ENCODE data around the gene CDH23. TPM values are rescaled to one million over a fixed set of nuclear protein-coding genes. Genes with fewer than 3 reads are reported as not detected.

The CDH23 gene
- polyA plus RNA-seq, 2 of the 4 experiments (the other 2 are of a cell fraction): 1.1 to 2.3 TPM

DNA sequence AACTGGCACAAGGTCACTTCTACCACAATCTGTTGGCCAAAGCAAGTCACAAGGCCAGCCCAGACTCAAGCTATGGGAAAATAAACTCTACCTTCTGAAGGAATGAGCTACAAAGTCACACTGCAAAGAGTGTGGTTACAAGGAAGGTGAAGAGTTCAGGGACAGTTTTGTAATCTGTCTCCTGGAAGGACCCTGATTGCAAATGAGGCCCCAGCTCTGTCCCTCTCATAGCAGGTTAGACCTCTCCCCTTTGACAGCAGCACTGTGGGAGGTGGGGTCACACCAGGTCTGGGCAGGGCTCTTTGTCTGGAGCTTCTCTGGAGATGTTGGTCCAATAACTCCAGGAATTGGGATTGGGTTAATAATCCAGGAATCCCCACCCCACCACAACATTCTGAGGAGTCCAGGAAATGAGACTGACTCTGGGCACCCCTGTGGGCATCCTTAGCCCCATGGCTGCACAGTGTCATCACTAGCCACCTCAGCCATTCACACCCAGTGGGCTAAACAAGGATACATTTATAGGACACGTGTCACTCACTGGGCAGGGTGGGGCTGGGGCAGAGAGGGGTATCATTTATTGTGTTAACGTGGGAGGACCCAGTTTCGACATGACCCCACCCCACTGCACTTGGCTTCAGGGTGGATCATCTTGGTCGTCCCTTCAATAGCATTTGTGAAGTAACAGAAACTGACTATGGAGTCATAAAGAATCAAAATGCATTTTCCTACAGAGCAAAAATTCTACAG lies 346.5 kb downstream of the CDH23 start:
- ATAC-seq (no peak), FAIRE-seq (no peak), DNase-seq (ENCODE audit: low read depth in 1 of 2, low spot score in 1 of 2) (no peak)
- Histone ChIP-seq H3K27ac (no peak overlapping the region), H3K4me1 (no peaks in the 10 kb centered on the region), H3K4me3 (no peak overlapping the region), H3K9me3 (no peaks in the 10 kb centered on the region), H3K4me2 (no peak overlapping the region)
- ChIA-PET CTCF (interaction anchor here (0.8 to 4.3 kb wide), 6 partner anchors 12 to 439 kb away, joined by 3 to 16 read pairs (median 4); partner anchors contain the start of gene VSIR), POLR2A (no interaction called here)
- TF ChIP-seq FOSL2 (IDR thresholded peaks at IDR 0.05) (no peak), FOSL2 (CRISPR knock-in tag; IDR thresholded peaks at IDR 0.05) (no peak), CBX8 (IDR thresholded peaks at IDR 0.05) (no peak), BHLHE40 (IDR thresholded peaks at IDR 0.05; ENCODE audit: low read depth, low read length) (no peak), ZSCAN20 (CRISPR knock-in tag; IDR thresholded peaks at IDR 0.05) (no peak), EHF (CRISPR knock-in tag; IDR thresholded peaks at IDR 0.05) (no peak)
- 50% methylated on average over 4 of the region's 4 CpGs for WGBS (ENCODE audit: missing lambda C conversion rate)

GRCh38 chr10:71743866-71744265 lies 347.1 kb downstream of the CDH23 start:
- Histone ChIP-seq H3K4me2 (no peak overlapping the region), H3K4me1 (0 out of 3 replicates have a peak, but pooled peaks cover 3% of the 10 kb centered on the region), H3K27ac (no peak overlapping the region), H3K4me3 (no peak overlapping the region), H3K9me3 (no peaks in the 10 kb centered on the region)
- TF ChIP-seq HEYL (CRISPR knock-in tag; IDR thresholded peaks at IDR 0.05) (no peak), MAFK (IDR thresholded peaks at IDR 0.05; ENCODE audit: partially characterized antibody) (peak; percentile 4)
- ATAC-seq (no peak), DNase-seq (ENCODE audit: low read depth in 1 of 2, low spot score in 1 of 2) (no peak), FAIRE-seq (no peak)
- POLR2A ChIA-PET: no interaction called here
- WGBS (ENCODE audit: missing lambda C conversion rate): 50% methylated on average over 1 of the region's 1 CpG
- CTCF ChIA-PET: interaction anchor here (1.1 to 4.3 kb wide), 4 partner anchors 12 to 45 kb away, joined by 3 to 16 read pairs (median 4); no protein-coding TSS in a partner anchor

DNA sequence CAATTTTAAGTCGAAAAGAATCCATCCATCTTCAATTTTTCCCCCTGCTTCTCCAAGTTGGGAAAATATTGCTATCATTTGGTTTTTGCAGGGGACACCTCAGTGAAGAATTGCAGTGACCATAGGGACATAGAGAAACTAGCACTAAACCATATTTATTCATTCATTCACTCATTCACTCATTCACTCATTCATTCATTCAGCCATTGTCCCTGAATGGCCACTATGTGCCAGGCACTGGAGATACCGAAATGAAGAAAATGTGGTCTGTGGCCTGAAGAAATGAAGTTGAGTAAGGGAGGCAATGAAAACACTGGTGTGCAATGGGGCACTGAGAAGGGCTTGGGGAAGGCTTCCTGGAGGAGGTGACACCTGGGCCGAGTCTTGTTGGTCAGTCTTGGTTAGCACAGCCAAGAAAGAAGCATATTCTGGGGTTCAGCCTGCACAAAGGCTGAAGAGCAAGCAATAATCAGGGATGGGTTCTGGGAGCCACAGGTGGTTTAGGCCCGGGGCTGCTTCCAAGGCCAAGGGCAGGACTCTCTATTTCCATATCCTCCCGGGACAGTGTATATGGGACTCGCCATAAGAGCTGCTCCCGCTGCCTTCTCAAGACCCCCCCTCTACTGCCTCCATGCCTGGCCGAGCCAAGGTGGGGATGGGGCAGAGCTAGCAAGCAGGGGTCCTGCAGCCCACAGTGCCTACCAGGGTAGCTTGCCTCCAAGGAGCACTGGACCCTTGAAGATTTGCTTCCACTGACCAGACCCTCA lies 348.4 kb downstream of the CDH23 start:
- ATAC-seq (no peak), FAIRE-seq (no peak), DNase-seq (ENCODE audit: low read depth in 1 of 2, low spot score in 1 of 2) (no peak)
- CTCF ChIA-PET: interaction anchor here (0.6 to 2.3 kb wide), 5 partner anchors 14 to 1379 kb away, joined by 3 to 8 read pairs (median 3); no protein-coding TSS in a partner anchor
- H3K4me1 ChIP-seq: 0 out of 3 replicates have a peak, but pooled peaks cover 4% of the 10 kb centered on the region
- 80% methylated on average over 8 of the region's 8 CpGs for WGBS (ENCODE audit: missing lambda C conversion rate)
- H3K4me2 ChIP-seq: no peak overlapping the region
- no peaks in the 10 kb centered on the region for H3K9me3 ChIP-seq
- H3K4me3 ChIP-seq: no peak overlapping the region
- POLR2A ChIA-PET: no interaction called here
- TF ChIP-seq CTCF (IDR thresholded peaks at IDR 0.05) (no peak), HOXB5 (CRISPR knock-in tag; IDR thresholded peaks at IDR 0.05) (no peak), EHF (CRISPR knock-in tag; IDR thresholded peaks at IDR 0.05) (no peak), RCOR1 (IDR thresholded peaks at IDR 0.05; ENCODE audit: low read depth, low read length) (no peak), MAZ (IDR thresholded peaks at IDR 0.05; ENCODE audit: borderline replicate concordance, low read depth, low read length) (no peak), NPAS2 (CRISPR knock-in tag; IDR thresholded peaks at IDR 0.05; ENCODE audit: borderline replicate concordance) (no peak)
- TF ChIP-seq, protein P1, sequence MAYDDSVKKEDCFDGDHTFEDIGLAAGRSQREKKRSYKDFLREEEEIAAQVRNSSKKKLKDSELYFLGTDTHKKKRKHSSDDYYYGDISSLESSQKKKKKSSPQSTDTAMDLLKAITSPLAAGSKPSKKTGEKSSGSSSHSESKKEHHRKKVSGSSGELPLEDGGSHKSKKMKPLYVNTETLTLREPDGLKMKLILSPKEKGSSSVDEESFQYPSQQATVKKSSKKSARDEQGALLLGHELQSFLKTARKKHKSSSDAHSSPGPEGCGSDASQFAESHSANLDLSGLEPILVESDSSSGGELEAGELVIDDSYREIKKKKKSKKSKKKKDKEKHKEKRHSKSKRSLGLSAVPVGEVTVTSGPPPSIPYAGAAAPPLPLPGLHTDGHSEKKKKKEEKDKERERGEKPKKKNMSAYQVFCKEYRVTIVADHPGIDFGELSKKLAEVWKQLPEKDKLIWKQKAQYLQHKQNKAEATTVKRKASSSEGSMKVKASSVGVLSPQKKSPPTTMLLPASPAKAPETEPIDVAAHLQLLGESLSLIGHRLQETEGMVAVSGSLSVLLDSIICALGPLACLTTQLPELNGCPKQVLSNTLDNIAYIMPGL (CRISPR knock-in tag; IDR thresholded peaks at IDR 0.05; ENCODE audit: borderline replicate concordance): no peak
- TF ChIP-seq, protein P2, sequence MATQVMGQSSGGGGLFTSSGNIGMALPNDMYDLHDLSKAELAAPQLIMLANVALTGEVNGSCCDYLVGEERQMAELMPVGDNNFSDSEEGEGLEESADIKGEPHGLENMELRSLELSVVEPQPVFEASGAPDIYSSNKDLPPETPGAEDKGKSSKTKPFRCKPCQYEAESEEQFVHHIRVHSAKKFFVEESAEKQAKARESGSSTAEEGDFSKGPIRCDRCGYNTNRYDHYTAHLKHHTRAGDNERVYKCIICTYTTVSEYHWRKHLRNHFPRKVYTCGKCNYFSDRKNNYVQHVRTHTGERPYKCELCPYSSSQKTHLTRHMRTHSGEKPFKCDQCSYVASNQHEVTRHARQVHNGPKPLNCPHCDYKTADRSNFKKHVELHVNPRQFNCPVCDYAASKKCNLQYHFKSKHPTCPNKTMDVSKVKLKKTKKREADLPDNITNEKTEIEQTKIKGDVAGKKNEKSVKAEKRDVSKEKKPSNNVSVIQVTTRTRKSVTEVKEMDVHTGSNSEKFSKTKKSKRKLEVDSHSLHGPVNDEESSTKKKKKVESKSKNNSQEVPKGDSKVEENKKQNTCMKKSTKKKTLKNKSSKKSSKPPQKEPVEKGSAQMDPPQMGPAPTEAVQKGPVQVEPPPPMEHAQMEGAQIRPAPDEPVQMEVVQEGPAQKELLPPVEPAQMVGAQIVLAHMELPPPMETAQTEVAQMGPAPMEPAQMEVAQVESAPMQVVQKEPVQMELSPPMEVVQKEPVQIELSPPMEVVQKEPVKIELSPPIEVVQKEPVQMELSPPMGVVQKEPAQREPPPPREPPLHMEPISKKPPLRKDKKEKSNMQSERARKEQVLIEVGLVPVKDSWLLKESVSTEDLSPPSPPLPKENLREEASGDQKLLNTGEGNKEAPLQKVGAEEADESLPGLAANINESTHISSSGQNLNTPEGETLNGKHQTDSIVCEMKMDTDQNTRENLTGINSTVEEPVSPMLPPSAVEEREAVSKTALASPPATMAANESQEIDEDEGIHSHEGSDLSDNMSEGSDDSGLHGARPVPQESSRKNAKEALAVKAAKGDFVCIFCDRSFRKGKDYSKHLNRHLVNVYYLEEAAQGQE (IDR thresholded peaks at IDR 0.05): no peak
- H3K27ac ChIP-seq: no peak overlapping the region

Measured in A549 (cell line).